Stimulated activated CD8-positive, alpha-beta memory T cell treated with anti-CD3 and anti-CD28 coated beads, Interleukin-2, amount 100 ng/mL, for 1 hour (primary cell): ENCODE data around the gene GMPR.
A peak's percentile ranks its signal among the peaks of the same experiment; 100 is the strongest.

Experiments used
- DNase-seq, 2 donors: peaks; one replicate each; pipeline ENCODE4 v3.0.0-alpha.2; 2020; ENCODE audit warnings: low read depth in 2 of 2

Gene GMPR

DNA sequence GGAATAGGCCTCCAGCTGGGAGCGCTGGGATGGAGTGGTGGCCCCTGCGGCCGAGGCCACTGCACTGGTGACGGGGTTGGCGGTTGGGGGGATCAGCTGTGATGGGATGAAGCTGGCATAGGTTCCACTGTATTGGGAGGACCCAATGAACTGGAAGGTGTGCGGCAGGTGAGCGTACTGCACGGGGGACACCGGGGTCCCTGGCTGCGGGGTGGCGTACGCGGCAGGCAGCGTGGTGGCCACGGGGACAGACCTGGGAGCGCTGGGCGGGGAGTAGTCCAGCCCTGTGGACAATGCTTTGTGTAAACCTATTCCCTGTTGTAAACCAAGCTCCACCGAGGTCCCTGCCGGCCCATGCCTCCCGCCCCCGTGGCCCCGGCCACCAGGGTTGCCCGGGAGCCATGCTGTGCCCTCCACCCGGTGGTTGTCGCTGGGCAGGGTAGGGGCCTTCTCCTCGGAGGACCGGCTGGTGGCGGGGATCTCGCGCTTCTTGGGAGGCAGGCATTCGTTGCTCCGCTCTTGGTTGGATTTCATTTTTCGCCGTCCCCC, 89.5 kb downstream of the GMPR start:
- no peak for DNase-seq

DNA sequence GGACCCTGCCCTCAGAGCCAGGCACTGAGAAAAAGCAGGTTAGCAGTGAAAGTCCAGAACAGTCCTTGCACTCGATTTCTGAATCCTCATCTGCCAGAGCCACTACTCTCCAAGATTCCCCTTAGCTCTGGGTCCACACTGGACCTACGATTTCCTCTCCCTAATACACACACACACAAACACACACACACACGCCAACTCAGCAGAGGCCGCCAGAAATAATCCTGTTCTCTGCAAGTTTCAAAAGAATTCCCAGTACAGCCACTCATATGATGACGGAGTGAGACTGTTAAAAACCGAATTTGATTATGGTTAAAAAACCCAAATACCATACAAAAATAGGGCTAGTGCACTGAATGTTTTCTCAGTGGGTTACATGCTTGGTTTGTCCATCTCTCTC, 90.8 kb downstream of the GMPR start:
- no peak for DNase-seq

DNA sequence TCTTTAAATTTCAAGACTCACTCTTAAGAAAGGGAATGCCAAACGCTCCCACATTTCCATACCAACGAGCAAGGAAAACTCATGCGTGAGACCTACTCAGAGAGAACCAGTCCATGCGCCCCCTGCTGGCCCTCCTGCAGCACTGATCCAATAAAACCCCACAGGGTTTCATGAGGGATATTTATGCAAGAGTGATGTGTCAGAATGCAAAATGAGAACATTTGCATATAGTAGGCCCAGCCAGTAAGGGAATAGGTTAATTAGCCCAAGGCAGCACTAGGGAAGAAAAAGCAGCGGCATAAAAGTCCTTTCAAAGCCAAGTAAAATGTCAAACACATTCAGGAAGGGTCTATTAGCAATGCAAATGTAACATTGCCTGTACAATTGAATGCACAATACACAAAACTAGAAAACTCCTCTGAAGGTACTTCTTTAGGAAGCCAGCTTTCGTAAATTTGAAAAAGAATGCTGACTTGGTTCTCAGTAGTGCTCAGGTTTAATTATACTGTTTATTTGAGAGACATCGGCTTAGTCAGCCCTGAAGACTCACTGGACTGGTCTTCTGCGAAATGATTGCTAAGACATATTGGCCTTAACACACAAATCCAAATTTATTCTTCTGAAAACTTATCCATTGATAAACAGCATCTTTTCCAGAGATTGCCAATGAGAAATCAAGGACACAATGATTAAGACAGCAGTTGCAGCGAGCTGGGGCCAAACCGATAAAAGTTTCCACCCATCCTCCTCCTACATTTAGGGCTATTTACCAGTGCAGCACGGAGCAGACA, 93.2 kb downstream of the GMPR start:
- DNase-seq: peak; percentile 40 to 53

- peak; percentile 52 to 63 for DNase-seq
Observed at GRCh38 chr6:16332175-16332542, 93.8 kb downstream of the GMPR start.

GRCh38 chr6:16333580-16333979, 95.2 kb downstream of the GMPR start:
- DNase-seq: no peak

DNA sequence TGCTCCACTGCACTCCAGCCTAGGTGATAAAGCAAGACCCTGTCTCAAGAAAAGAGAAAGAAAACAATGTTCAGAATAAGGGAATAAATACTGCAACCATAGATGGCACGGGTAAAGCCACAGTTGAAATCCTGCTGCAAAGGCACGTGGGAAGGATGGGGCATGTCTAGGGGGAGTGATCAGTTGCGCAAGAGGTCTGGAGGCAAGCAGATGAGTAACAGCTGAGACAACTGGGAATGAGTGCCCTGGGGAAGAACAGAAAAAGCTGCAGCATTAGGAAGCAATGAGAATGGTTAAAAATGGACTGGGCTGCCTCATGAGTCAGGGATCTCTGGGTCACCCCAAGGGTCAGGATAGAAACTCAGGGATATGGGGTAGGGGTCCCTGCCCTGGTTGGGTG, 96.3 kb downstream of the GMPR start:
- no peak for DNase-seq

DNA sequence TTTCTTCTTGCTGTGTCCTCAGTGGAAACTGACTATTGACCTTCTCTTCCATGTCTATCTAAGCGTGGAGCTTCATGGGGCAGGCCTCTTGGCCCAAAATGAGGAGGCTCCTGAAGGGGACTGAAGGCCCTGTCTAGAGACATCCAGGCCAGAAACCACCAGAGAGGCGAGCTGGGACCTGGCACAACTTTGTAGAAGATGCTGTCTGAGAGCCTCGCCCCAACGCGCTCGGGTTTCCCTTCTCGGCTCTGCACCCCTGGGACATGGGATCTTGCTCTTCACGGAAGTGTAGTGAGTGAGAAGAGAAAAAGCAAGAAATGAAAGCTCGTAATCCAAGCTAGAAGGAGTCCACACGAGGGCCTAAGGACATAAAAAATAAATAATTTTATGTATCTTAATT, 96.8 kb downstream of the GMPR start:
- DNase-seq: no peak

DNA sequence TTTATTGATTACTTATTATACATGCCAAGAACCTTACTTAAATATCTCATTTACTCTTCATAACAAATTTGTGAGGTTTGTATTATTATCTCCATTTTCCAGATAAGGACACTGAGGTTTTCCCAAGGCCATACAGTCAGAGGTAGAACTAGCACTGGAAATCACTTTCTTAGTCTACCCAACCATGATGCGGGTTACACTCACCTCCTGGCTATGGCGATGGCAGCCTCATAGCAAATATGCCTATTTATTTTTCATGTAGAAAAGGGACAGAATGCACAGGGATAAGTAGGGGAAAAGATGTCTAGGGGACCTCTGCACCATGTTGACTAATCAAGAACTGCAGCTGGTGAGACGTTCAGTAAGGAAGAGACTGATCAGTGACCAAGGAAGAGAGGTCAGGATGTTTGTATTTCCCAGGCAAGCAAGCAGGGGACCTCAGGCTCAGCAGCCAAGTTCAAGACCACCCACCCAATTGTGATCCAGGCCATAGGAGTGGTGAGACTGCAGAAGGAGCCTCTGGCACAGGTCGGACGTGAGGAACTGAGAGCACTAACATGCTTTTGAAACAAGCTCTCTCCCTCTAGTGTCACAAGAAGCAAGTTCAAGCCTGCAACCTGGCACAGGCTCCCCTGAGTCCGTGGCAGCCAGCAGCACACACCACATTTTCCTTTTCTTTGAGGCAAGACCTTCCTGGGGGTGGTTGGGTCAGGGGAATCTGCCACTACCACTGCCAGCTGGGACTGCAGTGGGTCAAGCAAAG, 97.8 kb downstream of the GMPR start:
- DNase-seq: no peak

DNA sequence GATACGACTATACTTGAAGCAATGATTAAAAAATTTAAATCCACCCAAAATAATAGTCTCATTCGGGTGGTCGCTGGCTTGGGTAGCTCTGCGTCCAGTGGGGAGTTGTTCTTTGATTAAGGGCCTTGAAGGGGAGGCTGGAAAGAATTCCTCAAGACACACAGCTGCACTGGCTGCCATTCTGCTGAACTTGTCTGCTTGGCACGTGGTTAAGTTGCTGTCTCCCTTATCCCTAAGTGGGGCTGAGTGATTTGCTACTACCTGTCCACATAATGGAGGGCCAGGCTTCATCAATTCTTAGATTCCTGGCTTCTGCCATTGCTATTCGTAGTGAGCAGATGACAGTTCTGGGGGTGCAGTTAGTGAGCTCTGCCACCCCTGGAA, 98.5 kb downstream of the GMPR start:
- DNase-seq: no peak

GRCh38 chr6:16337295-16337975, 99.0 kb downstream of the GMPR start:
- DNase-seq: no peak

- no peak for DNase-seq
Observed at GRCh38 chr6:16338577-16339264, 100.3 kb downstream of the GMPR start.

- DNase-seq: no peak
Observed at GRCh38 chr6:16339265-16339587, 100.8 kb downstream of the GMPR start.

DNA sequence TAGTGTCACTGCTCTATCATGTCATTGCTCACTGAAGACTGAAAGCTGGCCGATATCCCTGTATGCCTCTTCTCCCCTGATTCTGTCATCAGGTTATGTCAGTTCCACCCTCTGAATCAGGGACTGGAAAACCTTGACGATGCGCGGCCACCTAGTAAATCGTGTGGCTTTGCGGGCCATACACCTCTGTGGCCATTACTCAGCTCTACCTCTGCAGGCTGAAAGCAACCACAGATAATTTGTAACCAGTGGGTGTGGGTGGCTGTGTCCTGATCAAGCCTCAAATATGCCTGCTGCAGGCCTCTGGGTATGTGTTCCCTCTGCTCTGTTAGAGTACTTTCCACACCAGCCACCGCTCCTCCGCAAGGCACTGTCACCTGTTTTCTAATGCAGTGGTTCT, 105.2 kb downstream of the GMPR start:
- DNase-seq: no peak

DNA sequence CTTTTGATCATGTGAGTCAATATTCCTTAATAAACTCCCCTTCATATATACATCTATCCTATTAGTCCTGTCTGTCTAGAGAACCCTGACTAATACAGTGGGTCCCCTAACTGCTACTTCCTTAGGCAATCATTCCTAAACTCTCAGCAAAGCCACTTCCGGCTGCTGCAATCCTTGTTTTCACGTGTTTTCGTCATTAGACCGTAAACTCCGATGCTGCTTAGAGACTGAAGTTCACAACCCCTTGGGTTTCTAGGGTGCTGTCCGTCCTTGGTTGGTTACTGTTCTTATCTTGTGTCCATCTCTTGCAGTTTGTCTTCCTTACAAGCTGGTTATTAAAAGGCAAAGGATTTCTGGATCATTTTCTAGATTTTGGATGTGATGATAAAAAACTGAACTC, 106.4 kb downstream of the GMPR start:
- no peak for DNase-seq
